A673 (cell line): ENCODE data around the gene PFAS. TPM values are rescaled to one million over a fixed set of nuclear protein-coding genes. Genes with fewer than 3 reads are reported as not detected.

Source experiments
- BruUV-seq: library from RNA; stranded (reverse); fragments of 400-500 nt; replicated peaks from 2 replicates; lab custom pipeline; 2021; lab: Mats Ljungman, UMichigan
- CTCF ChIA-PET: fragments of 300-600 bp; sonication (Branson Sonifier 250); formaldehyde crosslinking; loops from one replicate; lab custom pipeline; 2022; ENCODE audit warnings: antibody characterized with exemption; lab: Charles Lee
- POLR2A ChIA-PET: fragments of 300-600 bp; sonication (Branson Sonifier 250); formaldehyde crosslinking; loops from one replicate; lab custom pipeline; 2022; ENCODE audit warnings: antibody characterized with exemption; ENCODE audit not compliant: low non-redundant PET; lab: Charles Lee
- DNase-seq: peaks from one replicate; pipeline ENCODE4 v3.0.0-alpha.2; 2015; ENCODE audit warnings: low spot score
- H3K27ac ChIP-seq: fragments of 200-600 bp; sonication (generic); 2 replicates; pipeline ENCODE4 v1.5.1; 2016; ENCODE audit warnings: mixed run types, low read depth, mild to moderate bottlenecking, mixed read lengths, antibody characterized with exemption, low read length; ENCODE audit not compliant: poor library complexity, severe bottlenecking
- H3K27me3 ChIP-seq: fragments of 200-600 bp; sonication (generic); replicated peaks from 2 replicates; pipeline ENCODE4 v1.6.1; 2017; ENCODE audit warnings: mixed run types, low read depth, mild to moderate bottlenecking, mixed read lengths, antibody characterized with exemption, low read length; ENCODE audit not compliant: insufficient read depth, poor library complexity
- H3K36me3 ChIP-seq: fragments of 200-600 bp; sonication (generic); 2 replicates; pipeline ENCODE4 v1.6.1; 2016; ENCODE audit warnings: mixed run types, mild to moderate bottlenecking, mixed read lengths, antibody characterized with exemption, low read length; ENCODE audit not compliant: insufficient read depth, poor library complexity, severe bottlenecking
- H3K4me1 ChIP-seq: fragments of 200-600 bp; sonication (generic); 2 replicates; pipeline ENCODE4 v1.6.1; 2017; ENCODE audit warnings: mixed run types, mild to moderate bottlenecking, mixed read lengths, antibody characterized with exemption, low read length; ENCODE audit not compliant: insufficient read depth, poor library complexity, severe bottlenecking
- H3K4me3 ChIP-seq: fragments of 200-600 bp; sonication (generic); 2 replicates; pipeline ENCODE4 v1.5.1; 2016; ENCODE audit warnings: low read depth, mixed run types, mild to moderate bottlenecking, mixed read lengths, low read length; ENCODE audit not compliant: poor library complexity, severe bottlenecking
- H3K9me3 ChIP-seq: fragments of 200-600 bp; sonication (generic); 2 replicates; pipeline ENCODE4 v1.6.1; 2016; ENCODE audit warnings: mixed run types, low read depth, mild to moderate bottlenecking, mixed read lengths, antibody characterized with exemption, low read length; ENCODE audit not compliant: poor library complexity, severe bottlenecking
- EZH2 ChIP-seq: fragments of 200-600 bp; sonication (generic); IDR thresholded peaks from 2 replicates; pipeline ENCODE4 v1.6.1; 2017; ENCODE audit warnings: borderline replicate concordance, low read depth, mild to moderate bottlenecking, mixed read lengths, antibody characterized with exemption, low read length; ENCODE audit not compliant: poor library complexity, severe bottlenecking
- intact Hi-C: fragments of 100-400 bp; cut with micrococcal nuclease; formaldehyde crosslinking; loops from one replicate; pipeline ENCODE4 v1.10.0; 2022; ENCODE audit not compliant: unreplicated experiment
- total RNA-seq: library from RNA; stranded (reverse); gene quantifications from 2 replicates; pipeline ENCODE4 v1.2.3, GENCODE V29; 2021
- TF ChIP-seq, protein P1 (sequence below): fragments of 300-800, 200-600 bp; sonication (generic); conservative IDR thresholded peaks from 2 replicates; pipeline ENCODE4 v1.5.1; 2017; ENCODE audit warnings: low read depth, mild to moderate bottlenecking, antibody characterized with exemption, low read length, moderate library complexity, mixed read lengths

The PFAS gene
- total RNA-seq, 1 experiment from 2014 or later, result 165 TPM

DNA sequence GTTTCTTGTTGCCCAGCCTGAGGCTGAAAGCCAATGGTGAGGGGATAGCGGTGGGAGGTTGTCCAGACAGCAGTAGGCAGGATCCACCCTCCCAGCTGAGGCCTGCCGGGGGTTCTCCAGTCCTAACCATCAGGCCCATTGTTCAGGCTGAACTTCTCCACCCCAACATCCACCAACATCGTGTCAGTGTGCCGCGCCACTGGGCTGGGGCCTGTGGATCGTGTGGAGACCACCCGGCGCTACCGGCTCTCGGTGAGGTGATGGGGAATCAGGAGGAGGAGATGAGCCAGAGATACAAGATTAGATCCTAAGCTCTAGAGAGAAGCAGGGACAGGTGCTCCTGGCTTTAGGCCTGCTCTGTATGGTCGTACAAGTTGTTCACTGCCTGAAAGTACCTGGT lies 5.8 kb downstream of the PFAS start:
- ChIA-PET POLR2A (no interaction called here), CTCF (no interaction called here)
- Histone ChIP-seq H3K27ac (no peak overlapping the region), H3K27me3 (no peaks in the 10 kb centered on the region), H3K4me3 (no peak overlapping the region), H3K36me3 (peaks cover 49% of the 10 kb centered on the region), H3K9me3 (no peaks in the 10 kb centered on the region), H3K4me1 (peaks cover 8% of the 10 kb centered on the region)
- no peak for DNase-seq
- intact Hi-C loops, result no loop called here
- BruUV-seq, result no TSS peak
- TF ChIP-seq, protein P1, sequence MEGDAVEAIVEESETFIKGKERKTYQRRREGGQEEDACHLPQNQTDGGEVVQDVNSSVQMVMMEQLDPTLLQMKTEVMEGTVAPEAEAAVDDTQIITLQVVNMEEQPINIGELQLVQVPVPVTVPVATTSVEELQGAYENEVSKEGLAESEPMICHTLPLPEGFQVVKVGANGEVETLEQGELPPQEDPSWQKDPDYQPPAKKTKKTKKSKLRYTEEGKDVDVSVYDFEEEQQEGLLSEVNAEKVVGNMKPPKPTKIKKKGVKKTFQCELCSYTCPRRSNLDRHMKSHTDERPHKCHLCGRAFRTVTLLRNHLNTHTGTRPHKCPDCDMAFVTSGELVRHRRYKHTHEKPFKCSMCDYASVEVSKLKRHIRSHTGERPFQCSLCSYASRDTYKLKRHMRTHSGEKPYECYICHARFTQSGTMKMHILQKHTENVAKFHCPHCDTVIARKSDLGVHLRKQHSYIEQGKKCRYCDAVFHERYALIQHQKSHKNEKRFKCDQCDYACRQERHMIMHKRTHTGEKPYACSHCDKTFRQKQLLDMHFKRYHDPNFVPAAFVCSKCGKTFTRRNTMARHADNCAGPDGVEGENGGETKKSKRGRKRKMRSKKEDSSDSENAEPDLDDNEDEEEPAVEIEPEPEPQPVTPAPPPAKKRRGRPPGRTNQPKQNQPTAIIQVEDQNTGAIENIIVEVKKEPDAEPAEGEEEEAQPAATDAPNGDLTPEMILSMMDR, result no peak
- TF ChIP-seq EZH2, result no peak

GRCh38 chr17:8255499-8255898 lies 6.4 kb downstream of the PFAS start:
- CTCF ChIA-PET, result no interaction called here
- no peak for DNase-seq
- Histone ChIP-seq H3K4me3 (no peak overlapping the region), H3K9me3 (no peaks in the 10 kb centered on the region), H3K36me3 (peaks cover 55% of the 10 kb centered on the region), H3K4me1 (peaks cover 2% of the 10 kb centered on the region), H3K27me3 (no peaks in the 10 kb centered on the region), H3K27ac (no peak overlapping the region)
- TF ChIP-seq, protein P1, result no peak
- no peak for TF ChIP-seq EZH2
- intact Hi-C loops, result no loop called here
- BruUV-seq, result no TSS peak
- POLR2A ChIA-PET, result no interaction called here

DNA sequence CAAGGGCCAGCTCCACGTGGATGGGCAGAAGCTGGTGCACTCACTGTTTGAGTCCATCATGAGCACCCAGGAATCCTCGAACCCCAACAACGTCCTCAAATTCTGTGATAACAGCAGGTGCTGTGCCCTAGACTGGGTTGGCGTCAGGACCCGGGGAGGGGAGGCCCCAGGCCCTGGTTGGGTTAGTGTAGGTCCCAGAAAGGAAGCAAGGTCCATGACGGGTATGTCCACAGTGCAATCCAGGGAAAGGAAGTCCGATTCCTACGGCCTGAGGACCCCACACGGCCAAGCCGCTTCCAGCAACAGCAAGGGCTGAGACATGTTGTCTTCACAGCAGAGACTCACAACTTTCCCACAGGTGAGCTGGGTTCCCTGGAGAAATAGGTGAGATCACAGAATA lies 7.2 kb downstream of the PFAS start:
- intact Hi-C loops, result no loop called here

More for the DNA sequence above, 7.2 kb downstream of the PFAS start:
- Histone ChIP-seq H3K27ac (no peak overlapping the region), H3K4me3 (no peak overlapping the region), H3K9me3 (no peaks in the 10 kb centered on the region), H3K27me3 (no peaks in the 10 kb centered on the region), H3K4me1 (no peaks in the 10 kb centered on the region), H3K36me3 (peaks cover 59% of the 10 kb centered on the region)
- POLR2A ChIA-PET, result no interaction called here
- no peak for TF ChIP-seq EZH2
- TF ChIP-seq, protein P1, result no peak
- no peak for DNase-seq
- CTCF ChIA-PET, result no interaction called here
- BruUV-seq, result no TSS peak
